KOPT-K1 (cell line): ENCODE results near the gene TEX14.
A peak's percentile ranks its signal among the peaks of the same experiment; 100 is the strongest.
"Not testable (repeated sequence)": the region's sequence is repeated elsewhere in the genome, so short reads cannot be mapped to it uniquely, and the experiment has no call there.

Experiments
- H3K27ac ChIP-seq: fragments of 200-600 bp; sonication (generic); 2 replicates; pipeline ENCODE4 v1.5.1; 2016; ENCODE audit warnings: antibody characterized with exemption, mild to moderate bottlenecking, low read depth, low read length; ENCODE audit not compliant: poor library complexity, severe bottlenecking
- H3K36me3 ChIP-seq: fragments of 200-600 bp; sonication (generic); 2 replicates; pipeline ENCODE4 v1.5.1; 2017; ENCODE audit warnings: antibody characterized with exemption, mild to moderate bottlenecking, low read length, moderate library complexity; ENCODE audit not compliant: insufficient read depth
- H3K9me3 ChIP-seq: fragments of 200-600 bp; sonication (generic); 2 replicates; pipeline ENCODE4 v1.5.1; 2017; ENCODE audit warnings: antibody characterized with exemption, low read length, mild to moderate bottlenecking; ENCODE audit not compliant: insufficient read depth, poor library complexity, severe bottlenecking

TEX14 gene

GRCh38 chr17:58677194-58677880, 14.5 kb downstream of the TEX14 start:
- H3K36me3 ChIP-seq = no peaks in the 10 kb centered on the region
- H3K27ac ChIP-seq = no peak overlapping the region
- H3K9me3 ChIP-seq = no peaks in the 10 kb centered on the region

- H3K36me3 ChIP-seq = no peaks in the 10 kb centered on the region
- H3K9me3 ChIP-seq = no peaks in the 10 kb centered on the region
- no peak overlapping the region for H3K27ac ChIP-seq
Measured at GRCh38 chr17:58671969-58672368, 19.9 kb downstream of the TEX14 start.

GRCh38 chr17:58669853-58670252, 22.0 kb downstream of the TEX14 start:
- H3K27ac ChIP-seq = no peak overlapping the region

GRCh38 chr17:58668598-58668935, 23.3 kb downstream of the TEX14 start:
- H3K27ac ChIP-seq = no peak overlapping the region

More at GRCh38 chr17:58669853-58670252, 22.0 kb downstream of the TEX14 start:
- H3K36me3 ChIP-seq = no peaks in the 10 kb centered on the region
- no peaks in the 10 kb centered on the region for H3K9me3 ChIP-seq

GRCh38 chr17:58667934-58668597, 23.8 kb downstream of the TEX14 start:
- no peaks in the 10 kb centered on the region for H3K9me3 ChIP-seq
- no peaks in the 10 kb centered on the region for H3K36me3 ChIP-seq
- no peak overlapping the region for H3K27ac ChIP-seq

More at GRCh38 chr17:58668598-58668935, 23.3 kb downstream of the TEX14 start:
- no peaks in the 10 kb centered on the region for H3K36me3 ChIP-seq
- H3K9me3 ChIP-seq = no peaks in the 10 kb centered on the region

- Histone ChIP-seq H3K36me3 (no peaks in the 10 kb centered on the region), H3K9me3 (no peaks in the 10 kb centered on the region), H3K27ac (no peak overlapping the region)
Measured at GRCh38 chr17:58666858-58667267, 25.0 kb downstream of the TEX14 start.

GRCh38 chr17:58665946-58666857, 25.6 kb downstream of the TEX14 start:
- Histone ChIP-seq H3K9me3 (no peaks in the 10 kb centered on the region), H3K36me3 (no peaks in the 10 kb centered on the region), H3K27ac (no peak overlapping the region)

- H3K27ac ChIP-seq = no peak overlapping the region
Measured at GRCh38 chr17:58664302-58664701, 27.5 kb downstream of the TEX14 start.

GRCh38 chr17:58661499-58661898, 30.3 kb downstream of the TEX14 start:
- no peaks in the 10 kb centered on the region for H3K9me3 ChIP-seq
- H3K36me3 ChIP-seq = no peaks in the 10 kb centered on the region
- H3K27ac ChIP-seq = no peak overlapping the region

More at GRCh38 chr17:58664302-58664701, 27.5 kb downstream of the TEX14 start:
- no peaks in the 10 kb centered on the region for H3K9me3 ChIP-seq
- H3K36me3 ChIP-seq = no peaks in the 10 kb centered on the region

- no peaks in the 10 kb centered on the region for H3K36me3 ChIP-seq
- no peaks in the 10 kb centered on the region for H3K9me3 ChIP-seq
- no peak overlapping the region for H3K27ac ChIP-seq
Measured at GRCh38 chr17:58660621-58661020, 31.2 kb downstream of the TEX14 start.

GRCh38 chr17:58659714-58660084, 32.1 kb downstream of the TEX14 start:
- peak overlapping the region; percentile 80 for H3K27ac ChIP-seq
- H3K36me3 ChIP-seq, H3K9me3 ChIP-seq: not testable (repeated sequence)

- H3K27ac ChIP-seq = peak overlapping the region; percentile 80
- no peaks in the 10 kb centered on the region for H3K9me3 ChIP-seq
- no peaks in the 10 kb centered on the region for H3K36me3 ChIP-seq
Measured at GRCh38 chr17:58658804-58659713, 32.8 kb downstream of the TEX14 start.

GRCh38 chr17:58657962-58658803, 33.7 kb downstream of the TEX14 start:
- H3K27ac ChIP-seq, H3K36me3 ChIP-seq, H3K9me3 ChIP-seq: not testable (repeated sequence)

GRCh38 chr17:58648236-58648635, 43.6 kb downstream of the TEX14 start:
- no peak overlapping the region for H3K27ac ChIP-seq
- H3K36me3 ChIP-seq = no peaks in the 10 kb centered on the region
- H3K9me3 ChIP-seq = no peaks in the 10 kb centered on the region
